Right kidney (tissue), 1 donor: ENCODE data around the gene SERINC5.
"Not testable (repeated sequence)": the region's sequence is repeated elsewhere in the genome, so short reads cannot be mapped to it uniquely, and the experiment has no call there.

ENCODE experiments used
- DNase-seq: peaks from one replicate; pipeline ENCODE4 v3.0.0-alpha.2; 2016

Gene SERINC5

DNA sequence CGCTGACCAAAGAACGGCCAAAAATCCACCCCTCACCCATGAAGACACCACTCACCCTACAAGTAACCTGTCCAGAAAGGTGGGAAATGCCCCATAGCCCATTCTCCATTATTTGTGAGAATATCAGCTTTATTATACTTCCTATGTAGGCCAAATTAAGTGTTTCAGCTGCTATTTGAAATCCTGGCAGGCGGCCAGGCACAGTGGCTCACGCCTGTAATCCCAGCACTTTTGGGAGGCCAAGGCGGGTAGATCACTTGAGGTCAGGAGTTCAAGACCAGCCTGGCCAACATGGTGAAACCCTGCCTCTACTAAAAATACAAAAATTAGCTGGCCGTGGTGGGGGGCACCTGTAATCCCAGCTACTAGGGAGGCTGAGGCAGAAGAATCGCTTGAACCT, 54.1 kb downstream of the SERINC5 start:
- not testable (repeated sequence) for DNase-seq

DNA sequence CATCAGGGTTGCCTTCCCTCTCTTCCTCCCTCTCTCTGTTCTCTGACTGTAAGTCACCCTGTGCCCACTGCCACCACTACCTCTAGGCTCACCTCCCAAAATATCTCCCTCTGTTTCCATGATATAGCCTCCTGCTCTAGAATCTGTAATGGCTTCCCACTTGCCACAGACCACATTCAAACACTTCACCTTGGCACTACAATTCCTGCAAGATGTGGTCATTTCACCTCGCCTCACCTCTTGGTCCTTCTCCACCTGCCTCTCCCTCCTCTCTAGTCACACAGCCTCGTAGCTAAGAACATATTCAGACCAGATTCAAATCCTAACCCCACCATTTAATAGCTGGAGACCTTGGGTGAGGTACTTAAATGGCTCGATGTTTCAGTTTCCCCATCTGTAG, 56.9 kb downstream of the SERINC5 start:
- DNase-seq, result no peak

DNA sequence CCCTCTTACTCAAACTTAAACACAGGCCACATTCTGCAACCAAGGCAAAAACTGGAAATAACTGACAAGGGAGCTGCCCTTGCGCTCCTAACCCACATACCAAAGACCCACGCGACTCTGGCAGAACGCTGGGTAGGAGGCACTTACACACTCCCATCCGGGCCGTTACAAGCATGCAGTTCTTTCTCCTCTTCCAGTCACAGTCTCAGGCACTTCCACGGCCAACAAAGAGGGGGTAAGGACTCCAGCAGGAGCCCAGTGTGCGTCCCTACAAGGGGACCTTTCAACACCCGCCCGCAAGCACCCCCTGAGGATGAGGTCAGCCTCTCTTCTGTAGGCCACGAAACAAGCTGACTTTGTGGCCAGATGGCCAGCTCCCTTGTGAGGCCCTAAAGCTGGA, 57.4 kb downstream of the SERINC5 start:
- DNase-seq, result no peak

DNA sequence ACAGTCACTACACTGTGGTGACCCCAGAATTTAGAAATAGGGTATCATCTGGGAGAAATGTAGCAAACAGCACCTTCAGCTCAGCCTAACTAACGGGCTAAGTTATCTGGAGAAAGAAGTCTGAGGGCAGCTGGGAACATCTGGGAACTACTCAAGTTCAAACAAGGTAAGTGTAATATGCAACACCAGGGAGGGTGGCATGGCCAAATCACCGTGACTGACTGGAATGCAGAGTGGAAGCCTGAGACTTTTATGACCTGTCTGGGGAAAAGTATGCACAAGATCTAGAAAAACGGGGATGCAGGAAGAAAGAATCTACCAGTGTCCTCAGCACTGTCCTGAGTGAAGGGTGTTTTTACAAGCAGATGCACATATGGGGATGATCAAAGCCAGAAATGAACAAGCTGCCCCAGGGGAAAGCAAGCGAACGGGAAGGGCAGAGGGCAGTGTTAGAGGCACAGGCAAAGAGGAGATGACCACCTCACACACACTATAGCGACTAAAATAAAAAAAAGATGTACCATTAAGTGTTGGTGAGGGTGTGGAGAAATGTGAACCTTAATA, 59.9 kb downstream of the SERINC5 start:
- DNase-seq, result no peak

DNA sequence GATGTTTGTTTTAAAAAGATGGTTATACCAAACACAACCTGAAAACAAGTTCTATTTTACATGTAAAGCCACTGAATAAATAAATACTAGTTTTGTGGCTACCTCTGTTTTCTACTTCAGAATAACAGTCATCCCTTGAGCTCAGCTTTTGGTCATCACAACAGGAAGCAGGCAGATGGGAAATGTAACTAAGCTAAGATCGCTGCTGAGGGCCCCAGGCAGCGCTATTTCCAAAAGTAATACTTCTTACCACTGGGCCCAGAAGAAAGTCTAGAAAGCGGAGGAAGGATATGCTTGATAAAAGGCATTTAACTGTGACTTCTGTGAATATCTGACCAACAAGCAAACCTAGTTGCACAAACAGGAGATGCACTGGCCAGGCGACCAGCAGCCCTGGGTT, 61.4 kb downstream of the SERINC5 start:
- no peak for DNase-seq

DNA sequence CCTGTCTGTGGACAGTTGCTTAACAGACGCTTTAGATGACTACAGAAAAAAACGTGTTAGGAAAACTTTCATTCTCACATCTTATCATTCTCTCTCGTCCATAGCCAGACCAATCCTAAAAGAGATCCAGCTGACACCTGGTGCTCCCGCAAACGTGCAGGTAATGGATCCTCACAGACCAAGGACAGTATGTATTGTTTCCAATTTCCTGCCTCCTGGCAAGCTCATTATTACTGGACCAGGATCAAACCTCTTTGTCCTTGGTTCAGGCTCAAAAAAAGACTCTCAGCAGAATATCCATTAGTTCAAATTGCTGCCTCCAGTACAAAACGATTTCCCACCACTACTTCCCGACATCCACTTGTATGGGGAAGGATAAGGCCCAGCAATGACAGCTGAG, 62.4 kb downstream of the SERINC5 start:
- no peak for DNase-seq

DNA sequence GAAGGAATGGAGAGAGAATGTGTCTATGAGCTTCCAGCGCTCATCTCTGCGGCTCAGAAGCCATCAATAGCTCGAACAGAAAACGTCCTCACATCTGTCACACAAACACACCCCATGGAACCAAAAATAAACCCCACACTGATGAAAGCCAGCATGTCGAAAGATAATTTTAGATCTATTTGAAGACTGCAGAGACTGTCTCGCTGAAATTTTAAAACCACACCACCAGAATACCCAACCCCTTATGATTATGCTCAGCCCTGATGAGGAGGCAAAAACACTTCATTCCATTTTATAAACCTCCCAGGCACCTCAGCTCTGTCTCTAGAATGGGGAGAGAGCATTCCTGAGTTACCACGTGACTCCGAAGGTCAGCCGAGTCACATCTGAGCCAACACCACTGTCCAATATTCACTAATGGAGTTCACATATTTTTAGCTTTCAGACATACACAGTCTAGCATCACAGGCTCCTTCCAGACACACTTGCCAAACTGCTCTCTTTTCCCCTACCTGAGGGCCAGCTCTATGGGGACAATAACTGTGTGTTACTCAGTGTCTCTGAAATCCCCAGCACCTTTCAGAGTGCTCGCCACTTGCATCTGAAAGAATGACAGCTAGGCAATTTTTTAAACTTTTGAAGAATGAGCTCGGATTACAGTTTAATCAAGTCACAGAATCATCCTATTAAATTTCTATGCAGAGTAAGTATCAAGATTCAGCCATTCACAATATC, 63.2 kb downstream of the SERINC5 start:
- DNase-seq, result no peak

DNA sequence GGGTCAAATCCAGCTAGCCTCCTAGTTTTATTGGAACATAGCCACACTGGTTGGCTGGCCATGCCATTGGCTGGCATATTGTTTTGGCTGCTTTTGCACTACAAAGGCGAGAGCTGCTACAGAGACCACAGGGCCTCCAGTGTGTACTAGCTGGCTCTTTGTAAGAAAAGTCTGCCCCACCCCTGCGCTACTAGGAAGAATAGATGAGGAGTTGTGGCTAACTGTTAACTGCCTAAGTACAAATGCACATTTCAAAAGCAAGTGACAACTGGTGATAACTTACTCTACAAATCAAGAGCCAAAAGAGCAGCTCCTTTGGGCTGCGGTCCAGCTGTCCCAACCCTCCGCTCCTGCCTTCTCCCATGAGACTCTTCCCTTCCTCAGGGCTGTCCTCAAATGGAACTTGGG, 63.9 kb downstream of the SERINC5 start:
- DNase-seq, result no peak

DNA sequence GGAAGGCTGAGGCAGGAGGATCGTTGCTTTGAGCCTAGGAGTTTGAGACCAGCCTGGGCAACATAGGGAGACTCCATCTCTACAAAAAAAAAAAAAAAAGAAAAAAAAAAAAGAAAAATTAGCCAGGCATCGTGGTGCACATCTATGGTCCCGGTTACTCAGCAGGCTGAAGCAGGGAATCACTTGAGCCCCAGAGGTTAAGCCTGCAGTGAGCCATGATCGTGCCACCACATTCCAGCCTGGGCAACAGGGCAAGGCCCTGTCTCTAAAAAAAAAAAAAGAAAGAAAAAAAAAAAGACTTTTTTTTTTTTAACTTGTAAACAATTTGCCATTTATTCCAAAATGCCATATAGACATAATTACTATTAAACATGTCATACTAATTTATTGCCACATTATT, 64.5 kb downstream of the SERINC5 start:
- no peak for DNase-seq

DNA sequence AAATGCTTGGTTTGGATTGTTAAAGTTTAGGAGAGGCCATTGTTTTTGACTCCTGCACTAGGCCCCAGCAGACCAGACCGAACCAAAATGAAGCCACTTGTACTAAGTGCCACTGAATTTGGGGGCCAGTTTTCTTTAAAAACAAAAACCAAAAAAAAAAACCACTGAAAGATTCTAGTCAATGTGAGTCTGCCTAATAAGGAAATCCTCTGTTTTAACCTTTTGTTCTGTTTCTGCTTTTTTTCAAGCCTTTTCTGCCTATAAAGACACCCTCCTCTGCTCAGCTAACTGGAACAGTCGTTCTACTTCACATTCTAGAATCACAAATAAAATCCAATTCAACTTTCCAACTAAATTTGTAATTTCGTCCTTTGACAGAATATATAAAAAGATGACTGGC, 64.9 kb downstream of the SERINC5 start:
- DNase-seq, result no peak

DNA sequence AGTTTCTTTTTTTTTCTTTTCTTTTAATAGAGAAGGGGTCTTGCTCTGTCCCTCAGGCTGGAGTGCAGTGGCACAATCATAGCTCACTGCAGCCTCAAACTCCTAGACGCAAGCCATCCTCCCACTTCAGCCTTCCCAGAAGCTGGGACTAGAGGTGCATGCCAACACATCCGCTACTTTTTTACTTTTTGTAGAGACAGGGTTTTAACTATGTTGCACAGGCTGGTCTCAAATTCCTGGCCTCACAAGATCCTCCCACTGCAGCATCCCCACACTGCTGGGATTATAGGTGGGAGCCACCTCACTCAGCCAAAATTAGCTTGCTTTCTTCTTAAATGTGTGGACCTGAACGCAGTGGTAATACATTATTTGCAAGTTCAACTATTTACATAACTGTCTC, 66.1 kb downstream of the SERINC5 start:
- DNase-seq, result no peak

DNA sequence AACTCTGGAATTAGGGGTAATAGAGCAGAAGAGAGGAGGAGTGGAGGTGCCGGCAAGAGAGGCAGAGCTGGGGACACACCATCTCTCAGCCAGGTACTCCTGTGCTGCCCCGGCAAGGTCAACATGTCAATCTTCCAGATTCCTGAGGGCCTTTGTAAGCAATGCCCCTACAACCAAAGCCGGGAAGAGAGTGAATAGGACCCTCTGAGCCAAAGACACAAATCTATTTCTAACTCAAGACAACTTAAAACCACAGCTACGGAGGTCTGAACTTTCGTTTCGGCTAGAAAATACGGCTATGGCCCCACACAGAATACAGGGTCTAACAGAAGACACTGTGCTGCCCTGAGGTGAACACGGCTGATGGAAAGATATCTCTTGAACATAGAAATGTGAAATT, 66.6 kb downstream of the SERINC5 start:
- DNase-seq, result no peak

DNA sequence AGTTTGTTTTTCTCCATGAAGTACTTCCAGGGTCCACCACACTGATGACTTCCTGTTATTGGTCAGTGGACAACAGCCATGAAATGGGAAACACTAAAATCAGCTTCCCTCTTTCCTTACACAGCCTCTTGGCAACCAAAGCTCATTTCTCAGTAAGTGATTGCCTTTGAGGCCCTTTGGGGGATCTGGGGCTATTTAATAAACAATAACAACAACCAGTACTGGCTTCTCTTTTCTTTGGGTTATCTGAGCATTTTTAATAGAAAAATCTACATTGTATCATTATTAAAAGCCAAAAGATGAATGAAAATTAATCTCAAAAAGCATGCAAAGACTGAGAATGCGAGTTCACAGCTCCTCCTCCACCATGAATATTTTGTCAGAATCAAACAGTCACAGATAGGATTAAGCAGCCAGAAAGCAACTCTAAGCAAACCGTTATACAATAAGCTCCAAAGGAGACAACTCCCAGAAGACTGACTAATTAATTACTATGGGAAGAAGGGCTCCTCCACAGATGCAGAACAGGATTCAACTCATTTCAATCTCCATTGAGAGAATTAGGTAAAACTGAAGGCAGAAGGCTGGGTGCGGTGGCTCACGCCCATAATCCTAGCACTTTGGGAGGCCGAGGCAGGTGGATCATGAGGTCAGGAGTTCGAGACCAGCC, 68.3 kb downstream of the SERINC5 start:
- DNase-seq, result no peak

DNA sequence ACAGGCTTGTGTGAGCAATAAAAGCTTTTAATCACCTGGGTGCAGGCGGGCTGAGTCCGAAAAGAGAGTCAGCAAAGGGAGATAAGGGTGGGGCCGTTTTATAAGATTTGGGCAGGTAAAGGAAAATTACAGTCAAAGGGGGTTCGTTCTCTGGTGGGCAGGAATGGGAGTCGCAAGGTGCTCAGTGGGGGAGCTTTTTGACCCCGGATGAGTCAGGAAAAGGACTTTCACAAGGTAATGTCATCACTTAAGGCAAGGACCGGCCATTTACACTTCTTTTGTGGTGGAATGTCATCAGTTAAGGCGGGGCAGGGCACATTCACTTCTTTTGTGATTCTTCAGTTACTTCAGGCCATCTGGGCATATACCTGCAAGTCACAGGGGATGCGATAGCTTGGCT, 70.3 kb downstream of the SERINC5 start:
- not testable (repeated sequence) for DNase-seq

DNA sequence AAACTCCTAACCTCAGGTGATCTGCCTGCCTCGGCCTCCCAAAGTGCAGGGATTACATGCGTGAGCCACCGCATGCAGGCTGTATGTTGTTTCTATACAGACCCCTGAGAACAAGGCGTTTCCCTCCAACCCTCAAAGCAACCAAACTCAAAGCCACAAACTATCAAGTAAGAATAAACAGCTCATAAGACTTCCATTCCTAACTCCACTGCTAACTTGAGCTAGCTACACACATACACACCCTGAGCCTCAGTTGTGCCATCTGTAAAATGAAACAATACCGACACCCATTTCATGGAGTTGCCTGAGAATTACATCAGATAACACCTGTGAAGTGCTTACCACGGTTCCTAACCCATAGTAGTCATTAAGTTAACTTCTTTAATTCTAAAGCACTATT, 70.8 kb downstream of the SERINC5 start:
- no peak for DNase-seq

DNA sequence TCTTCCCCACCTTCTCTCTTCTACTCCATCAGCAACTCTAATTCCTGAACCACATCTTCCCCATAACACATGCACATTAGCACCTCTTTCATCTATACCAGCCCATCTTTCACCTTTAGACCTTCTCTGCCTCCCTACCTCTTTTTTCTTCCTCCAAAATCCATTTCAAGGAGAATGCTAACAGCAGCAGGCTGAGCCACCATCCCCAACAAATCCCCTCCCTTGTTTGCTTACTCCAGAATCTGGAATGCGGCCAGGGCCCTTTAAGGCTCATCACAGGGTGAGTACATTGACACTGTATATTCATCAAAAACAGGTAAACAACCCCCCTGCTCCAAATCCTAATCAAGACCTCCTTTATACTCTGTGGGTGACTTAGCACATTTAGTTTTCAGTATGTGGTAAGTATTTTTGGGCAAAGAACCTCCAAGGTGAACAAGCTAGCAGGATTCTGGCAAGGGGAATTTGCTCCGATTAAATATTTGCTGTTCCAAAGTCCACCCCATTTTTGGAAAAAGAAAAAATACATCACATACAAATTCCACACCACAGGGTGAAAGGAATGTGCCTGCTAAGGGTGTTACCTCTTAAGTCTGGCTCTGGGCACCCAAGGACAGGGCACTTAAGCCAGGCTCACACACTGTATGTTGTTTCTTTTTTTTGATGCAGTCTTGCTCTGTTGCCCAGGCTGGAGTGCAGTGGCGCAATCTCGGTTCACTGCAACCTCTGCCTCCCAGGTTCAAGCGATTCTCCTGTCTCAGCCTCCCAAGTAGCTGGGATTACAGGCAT, 71.4 kb downstream of the SERINC5 start:
- no peak for DNase-seq

DNA sequence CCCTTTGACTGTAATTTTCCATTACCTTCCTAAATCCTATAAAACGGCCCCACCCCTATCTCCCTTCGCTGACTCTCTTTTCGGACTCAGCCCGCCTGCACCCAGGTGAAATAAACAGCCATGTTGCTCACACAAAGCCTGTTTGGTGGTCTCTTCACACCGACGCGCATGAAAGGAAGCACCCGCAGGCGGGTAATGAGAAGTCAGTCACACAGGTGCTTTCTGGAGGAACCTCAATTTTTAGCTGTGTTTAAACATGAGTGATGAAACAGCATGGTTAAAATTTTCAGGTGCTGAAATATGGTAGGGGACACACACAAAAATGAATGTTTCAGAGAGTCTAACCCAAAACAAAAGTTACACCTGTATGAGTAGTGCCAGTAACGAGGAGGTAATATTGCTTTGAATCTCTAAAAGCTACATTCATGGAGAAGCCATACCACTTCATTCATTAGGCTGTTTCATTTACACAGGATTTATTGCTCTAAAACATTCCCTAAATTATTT, 72.1 kb downstream of the SERINC5 start:
- not testable (repeated sequence) for DNase-seq

DNA sequence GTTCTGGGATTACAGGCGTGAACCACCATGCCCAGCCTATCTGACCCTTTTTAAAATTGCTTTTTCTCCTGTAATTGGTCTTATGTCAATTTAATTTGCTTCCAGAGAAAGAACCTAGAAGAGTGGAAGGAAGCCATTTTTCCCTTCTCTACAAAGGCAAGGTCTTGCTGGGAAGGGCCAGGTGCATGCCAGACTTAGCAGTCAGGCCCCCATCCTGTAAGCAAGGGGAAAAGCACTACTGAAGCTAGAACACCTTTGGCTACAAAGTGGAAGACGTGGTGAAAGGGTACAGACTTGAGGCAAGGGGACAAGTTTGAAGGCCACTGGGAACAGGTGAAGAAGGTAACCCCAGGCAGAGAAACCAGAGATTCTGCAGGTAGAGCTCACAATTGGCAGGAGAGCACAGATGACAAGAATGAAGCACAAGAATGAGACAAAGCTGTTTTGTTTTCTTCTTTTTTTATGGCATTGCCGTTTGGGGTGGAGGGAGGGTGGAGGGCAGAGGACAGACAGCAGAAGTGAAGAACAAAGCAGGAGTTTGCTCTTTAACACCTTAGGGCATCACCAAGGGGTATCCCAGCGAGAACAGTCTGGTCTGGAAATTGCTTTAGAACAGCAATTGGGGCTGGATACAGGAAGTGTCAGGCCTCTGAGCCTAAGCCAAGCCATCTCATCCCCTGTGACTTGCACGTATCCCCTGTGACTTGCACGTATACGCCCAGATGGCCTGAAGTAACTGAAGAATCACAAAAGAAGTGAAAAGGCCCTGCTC, 72.9 kb downstream of the SERINC5 start:
- DNase-seq, result no peak

DNA sequence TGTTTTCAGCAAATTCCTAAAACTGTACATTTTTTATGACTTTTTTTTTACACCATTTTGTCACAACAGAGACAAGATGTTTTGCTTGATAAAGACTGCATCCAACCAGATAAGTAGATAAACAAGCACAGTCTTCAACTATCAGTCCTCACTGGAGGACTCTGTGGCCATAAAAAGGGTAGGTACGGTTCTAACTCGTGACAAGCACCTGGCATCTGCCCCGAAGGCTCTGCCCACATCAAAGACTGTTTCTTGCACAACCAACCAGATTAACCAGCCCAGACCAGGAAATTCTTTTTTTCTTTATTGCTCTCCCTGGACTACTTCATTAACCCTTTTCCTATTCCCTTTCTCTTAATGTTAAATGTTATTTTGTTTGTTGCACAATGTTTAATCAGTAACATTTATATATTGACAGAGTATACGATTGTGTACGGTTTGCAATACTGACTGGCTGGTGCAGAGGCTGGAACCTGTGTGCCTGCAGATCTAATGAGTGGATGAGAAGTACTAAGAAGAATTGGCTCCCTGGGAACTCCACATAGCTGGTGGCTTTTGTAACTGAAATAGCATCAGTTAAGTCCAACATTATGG, 74.1 kb downstream of the SERINC5 start:
- DNase-seq, result no peak

DNA sequence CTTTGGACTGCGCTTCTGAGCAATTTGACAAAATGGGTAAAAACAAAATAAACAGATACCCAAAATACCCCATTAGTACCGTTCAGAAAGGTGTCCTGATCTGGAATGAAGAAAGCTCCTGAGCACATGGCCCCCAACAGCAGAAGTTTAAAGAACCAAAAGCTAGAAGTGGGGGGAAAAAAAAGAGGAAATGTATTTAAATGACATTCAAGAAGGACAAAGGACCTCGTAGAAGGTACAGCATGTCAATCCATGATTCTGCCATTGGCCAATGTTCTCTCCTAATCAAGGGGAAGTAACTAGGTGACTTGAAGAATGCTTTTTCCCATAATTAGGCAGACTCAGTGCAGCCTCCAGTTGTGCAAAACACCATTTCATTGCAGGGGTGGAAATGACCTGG, 78.6 kb downstream of the SERINC5 start:
- DNase-seq, result no peak

DNA sequence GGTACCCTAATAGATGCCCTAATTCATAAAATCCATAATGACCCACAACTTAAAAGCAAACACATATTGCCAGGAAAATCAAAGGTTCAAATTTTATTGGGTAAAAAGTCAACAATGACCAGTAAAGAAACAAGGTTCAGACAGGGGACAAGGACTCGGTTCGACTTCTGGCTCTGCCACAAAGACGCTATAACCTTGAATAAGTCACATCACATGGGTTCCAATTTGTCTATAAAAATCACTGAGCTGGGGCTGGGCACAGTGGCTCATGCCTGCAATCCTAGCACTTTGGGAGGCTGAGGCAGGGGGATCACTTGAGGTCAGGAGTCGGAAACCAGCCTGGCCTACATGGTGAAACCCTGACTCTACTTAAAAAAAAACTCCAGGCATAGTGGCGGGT, 80.5 kb downstream of the SERINC5 start:
- DNase-seq, result no peak

DNA sequence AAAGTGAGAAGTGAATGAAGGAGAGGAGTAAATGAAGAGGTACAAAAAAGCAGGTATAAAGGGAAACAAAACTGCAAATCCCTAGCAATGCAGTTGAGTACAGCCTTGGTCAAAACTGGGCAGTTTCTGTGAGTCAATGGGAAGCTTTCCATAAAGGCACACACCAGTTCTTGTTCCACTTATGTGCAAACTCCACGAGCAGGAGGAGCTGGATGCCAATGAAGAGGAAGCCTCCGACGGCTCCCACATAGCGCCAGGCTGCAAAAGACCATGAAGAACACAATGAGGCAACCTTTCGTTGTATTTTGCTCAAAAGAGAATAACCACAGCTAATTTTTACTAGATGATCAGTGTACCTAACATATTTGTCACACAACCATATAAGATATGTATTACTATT, 81.1 kb downstream of the SERINC5 start:
- DNase-seq, result no peak
